B cell (primary cell): ENCODE data around the gene ZBTB40. TPM values are rescaled to one million over a fixed set of nuclear protein-coding genes. Genes with fewer than 3 reads are reported as not detected.

Source experiments
- ATAC-seq: fragments of 200-7000 bp; cut with Tn5 transposase; one replicate; pipeline ENCODE4 v1.10.0; 2021; ENCODE audit warnings: low read depth, mild to moderate bottlenecking, moderate number of reproducible peaks, moderate library complexity
- CTCF ChIA-PET: fragments of 350-600 bp; sonication (Branson Sonifier 250); formaldehyde crosslinking; loops from one replicate; lab custom pipeline; 2021; ENCODE audit warnings: antibody characterized with exemption, inconsistent platforms; lab: Charles Lee
- POLR2A ChIA-PET: fragments of 350-600 bp; sonication (Branson Sonifier 250); formaldehyde crosslinking; loops from one replicate; lab custom pipeline; 2021; ENCODE audit warnings: antibody characterized with exemption; lab: Charles Lee
- DNase-seq: peaks from one replicate; pipeline ENCODE4 v3.0.0; 2013
- H2AFZ ChIP-seq: 2 replicates; pipeline ENCODE4 v1.6.1; 2012; ENCODE audit warnings: mild to moderate bottlenecking, low read depth, low read length; ENCODE audit not compliant: insufficient read depth, poor library complexity, severe bottlenecking
- H3K27ac ChIP-seq, 2 donors: 1 replicate in 1 of 2; 2 replicates in 1 of 2; pipeline ENCODE4 v1.5.1; 2012 to 2013; ENCODE audit warnings: low read length in 2 of 2, mild to moderate bottlenecking in 2 of 2, moderate library complexity in 1 of 2
- H3K27me3 ChIP-seq, 4 experiments: fragments of 200-600 bp in 1 of 4; sonication (generic) in 1 of 4; replicated peaks in 1 of 4; 1 replicate in 2 of 4; 2 replicates in 2 of 4; pipeline versions ENCODE4 v1.6.1 to v1.7.0; 2013 to 2016; ENCODE audit warnings: low read length in 3 of 4, mild to moderate bottlenecking in 2 of 4, mixed read lengths in 1 of 4, moderate library complexity in 1 of 4; ENCODE audit not compliant: insufficient read depth in 4 of 4, control insufficient read depth in 3 of 4; ENCODE audit errors: control extremely low read depth in 1 of 4
- H3K36me3 ChIP-seq, 2 experiments: replicated peaks in 1 of 2; 1 replicate in 1 of 2; 2 replicates in 1 of 2; pipeline versions ENCODE4 v1.6.1 to v1.7.1; 2013; ENCODE audit warnings: low read length in 1 of 2; ENCODE audit not compliant: insufficient read depth in 2 of 2, control insufficient read depth in 1 of 2; ENCODE audit errors: control extremely low read depth in 1 of 2, extremely low read depth in 1 of 2
- H3K4me1 ChIP-seq, 2 donors: fragments of 200-600 bp in 1 of 2; sonication (generic) in 1 of 2; 1 replicate in 1 of 2; 2 replicates in 1 of 2; pipeline versions ENCODE4 v1.5.1 to v1.6.1; 2013 to 2017; ENCODE audit warnings: low read length in 2 of 2; ENCODE audit not compliant: control insufficient read depth in 2 of 2, insufficient read depth in 2 of 2
- H3K4me2 ChIP-seq: replicated peaks from 2 replicates; pipeline ENCODE3; 2012; ENCODE audit warnings: mild to moderate bottlenecking, low read depth, low read length; ENCODE audit not compliant: poor library complexity, severe bottlenecking
- H3K4me3 ChIP-seq, 5 experiments: fragments of 200-600 bp in 1 of 5; sonication (generic) in 1 of 5; 1 replicate in 3 of 5; 2 replicates in 2 of 5; pipeline versions ENCODE4 v1.5.1 to v1.7.0; 2011 to 2016; ENCODE audit warnings: low read length in 4 of 5, mild to moderate bottlenecking in 4 of 5, low read depth in 2 of 5, control low read depth in 1 of 5, moderate library complexity in 1 of 5; ENCODE audit not compliant: insufficient read depth in 1 of 5; ENCODE audit errors: control extremely low read depth in 1 of 5, extremely low read depth in 1 of 5
- H3K79me2 ChIP-seq: fragments of 200-600 bp; sonication (generic); one replicate; pipeline ENCODE4 v1.6.0; 2016; ENCODE audit warnings: low read length; ENCODE audit not compliant: control insufficient read depth, insufficient read depth
- H3K9ac ChIP-seq: fragments of 200-600 bp; sonication (generic); 2 replicates; pipeline ENCODE4 v1.6.1; 2017; ENCODE audit warnings: mild to moderate bottlenecking, low read length, moderate library complexity
- H3K9me3 ChIP-seq, 3 donors: one replicate each; pipeline versions ENCODE4 v1.6.1 to v1.7.1; 2013; ENCODE audit warnings: low read length in 2 of 3; ENCODE audit not compliant: control insufficient read depth in 2 of 3, insufficient read depth in 1 of 3; ENCODE audit errors: control extremely low read depth in 1 of 3
- H4K20me1 ChIP-seq: 2 replicates; pipeline ENCODE4 v1.6.0; 2012; ENCODE audit warnings: mild to moderate bottlenecking, low read length; ENCODE audit not compliant: insufficient read depth, control insufficient read depth, poor library complexity, severe bottlenecking
- H3K27ac Mint-ChIP-seq: one replicate; pipeline ENCODE4 v1.8.0; 2021; ENCODE audit warnings: mixed read lengths
- H3K27me3 Mint-ChIP-seq: one replicate; pipeline ENCODE4 v1.8.0; 2021; ENCODE audit warnings: mixed read lengths
- H3K4me1 Mint-ChIP-seq: one replicate; pipeline ENCODE4 v1.8.0; 2021; ENCODE audit warnings: mixed read lengths
- H3K4me3 Mint-ChIP-seq: one replicate; pipeline ENCODE4 v1.8.0; 2021; ENCODE audit warnings: mixed read lengths
- H3K9me3 Mint-ChIP-seq: one replicate; pipeline ENCODE4 v1.8.0; 2022; ENCODE audit warnings: mixed read lengths; ENCODE audit not compliant: insufficient read depth
- CTCF ChIP-seq: fragments of 200-600 bp; IDR thresholded peaks from one replicate; pipeline ENCODE4 v1.8.0; 2022; ENCODE audit warnings: antibody characterized with exemption, mild to moderate bottlenecking
- EZH2 ChIP-seq: IDR thresholded peaks from 2 replicates; pipeline ENCODE4 v1.6.1; 2012; ENCODE audit warnings: borderline replicate concordance, low read depth, mild to moderate bottlenecking, moderate library complexity, low read length; ENCODE audit not compliant: insufficient read depth, poor library complexity, severe bottlenecking
- WGBS: methylation state at CpG from one replicate; pipeline ENCODE4 v1.1.5; 2013; ENCODE audit warnings: missing lambda C conversion rate; ENCODE audit not compliant: insufficient coverage; 5-methylcytosine and 5-hydroxymethylcytosine counted together
- intact Hi-C: fragments of 100-400 bp; cut with micrococcal nuclease; formaldehyde crosslinking; loops from one replicate; pipeline ENCODE4 v1.10.0; 2022
- polyA plus RNA-seq: library from polyadenylated mRNA; depleted of rRNA; stranded (reverse); fragments of >200 nt; gene quantifications from 2 replicates; pipeline ENCODE4 v1.2.3, GENCODE V29; 2012
- total RNA-seq, 2 donors: library from RNA; stranded (reverse); fragments of 120-200 nt in 1 of 2; gene quantifications; 1 replicate in 1 of 2; 2 replicates in 1 of 2; pipeline versions ENCODE4 v1.2.3 to v1.2.4, GENCODE V29; 2013 to 2022

Gene ZBTB40
- total and polyA plus RNA-seq, 2 donors (not counting 1 experiment from before 2014, with no cell fraction given): 30.9 to 51.9 TPM

GRCh38 chr1:22557341-22557950 lies 105.8 kb downstream of the ZBTB40 start:
- Histone ChIP-seq H3K79me2 (no peaks in the 10 kb centered on the region), H3K27ac (no peak overlapping the region), H3K4me1 (no peaks in the 10 kb centered on the region), H3K4me3 (no peak overlapping the region), H3K4me2 (no peak overlapping the region), H2AFZ (no peak overlapping the region), H3K9me3 (no peaks in the 10 kb centered on the region), H4K20me1 (no peaks in the 10 kb centered on the region), H3K9ac (no peak overlapping the region), H3K36me3 (no peaks in the 10 kb centered on the region), H3K27me3 (peaks cover 0 to 42% (median under 1%) of the 10 kb centered on the region in 4 experiments)
- H3K27ac Mint-ChIP-seq: no peak overlapping the region
- TF ChIP-seq CTCF: no peak
- TF ChIP-seq EZH2: no peak
- DNase-seq (no peak), ATAC-seq (no peak)
- H3K4me3 Mint-ChIP-seq: no peak overlapping the region
- H3K4me1 Mint-ChIP-seq: no peaks in the 10 kb centered on the region
- peaks cover 66% of the 10 kb centered on the region for H3K27me3 Mint-ChIP-seq
- CTCF ChIA-PET: no interaction called here
- 37% methylated on average over 3 of the region's 5 CpGs for WGBS
- POLR2A ChIA-PET: no interaction called here
- H3K9me3 Mint-ChIP-seq: no peaks in the 10 kb centered on the region
- intact Hi-C loops: no loop called here
